Cortex of kidney (tissue), 1 donor: Measurements from ENCODE around the gene KRTAP12-4.
"Not testable (repeated sequence)": the region's sequence is repeated elsewhere in the genome, so short reads cannot be mapped to it uniquely, and the experiment has no call there.

ENCODE experiments used
- DNase-seq: peaks from one replicate; lab custom pipeline; 2025; lab: John Stamatoyannopoulos, UW

Gene KRTAP12-4

GRCh38 chr21:44654576-44655175 is at the start of gene KRTAP12-4:
TSS of gene KRTAP12-4 (minus strand) at chr21:44654659. CDS start at chr21:44654614, 45 bp downstream.
- DNase-seq: no peak

- DNase-seq: no peak
Measured at GRCh38 chr21:44703731-44704635, 49.5 kb upstream of the KRTAP12-4 start.

- no peak for DNase-seq
Measured at GRCh38 chr21:44702973-44703730, 48.7 kb upstream of the KRTAP12-4 start.

DNA sequence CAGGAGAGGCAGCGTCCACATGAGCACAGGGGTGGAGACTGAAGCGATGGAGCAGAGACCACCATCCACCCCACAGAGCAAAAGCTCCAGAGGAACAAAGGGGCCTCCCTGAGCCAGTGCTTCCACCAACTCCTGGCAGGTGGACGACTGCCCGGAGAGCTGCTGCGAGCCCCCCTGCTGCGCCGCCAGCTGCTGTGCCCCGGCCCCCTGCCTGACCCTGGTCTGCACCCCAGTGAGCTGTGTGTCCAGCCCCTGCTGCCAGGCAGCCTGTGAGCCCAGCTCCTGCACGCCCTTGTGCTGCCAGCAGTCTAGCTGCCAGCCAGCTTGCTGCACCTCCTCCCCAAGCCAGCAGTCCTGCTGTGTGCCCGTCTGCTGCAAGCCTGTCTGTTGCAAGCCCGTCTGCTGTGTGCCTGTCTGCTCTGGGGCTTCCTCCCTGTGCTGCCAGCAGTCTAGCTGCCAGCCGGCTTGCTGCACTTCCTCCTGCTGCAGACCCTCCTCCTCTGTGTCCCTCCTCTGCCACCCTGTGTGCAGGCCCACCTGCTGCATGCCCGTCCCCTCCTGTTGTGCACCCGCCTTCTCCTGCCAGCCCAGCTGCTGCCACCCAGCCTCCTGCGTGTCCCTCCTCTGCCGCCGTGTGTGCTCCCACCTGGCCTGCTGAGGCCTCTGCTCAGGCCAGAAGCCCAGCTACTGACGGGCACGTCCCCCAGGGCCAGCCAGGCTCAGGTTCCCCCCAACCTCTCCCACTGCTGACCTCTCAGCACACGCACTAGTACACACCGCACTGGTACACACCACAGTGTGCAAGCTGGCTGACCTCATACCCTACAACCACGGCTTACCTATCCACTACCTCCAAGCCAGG is 47.9 kb upstream of the KRTAP12-4 start:
- DNase-seq: no peak

- DNase-seq: no peak
Measured at GRCh38 chr21:44701541-44701940, 47.1 kb upstream of the KRTAP12-4 start.

DNA sequence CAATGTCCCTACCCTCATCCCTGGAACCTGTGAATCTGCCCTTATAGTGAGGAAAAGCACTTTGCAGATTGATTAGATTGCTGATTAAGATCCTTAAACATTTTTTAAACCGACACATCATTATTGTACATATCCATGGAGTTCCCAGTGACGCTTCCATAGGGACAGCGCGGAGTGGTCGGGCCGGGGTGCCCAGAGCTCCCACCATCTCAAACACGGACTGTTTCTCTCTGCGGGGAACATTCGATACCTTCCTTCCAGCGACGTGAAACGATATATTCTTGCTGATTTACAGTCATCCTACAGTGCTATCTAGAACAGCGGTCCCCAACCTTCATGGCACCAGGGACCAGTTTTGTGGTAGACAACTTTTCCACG is 46.6 kb upstream of the KRTAP12-4 start:
- DNase-seq: no peak

DNA sequence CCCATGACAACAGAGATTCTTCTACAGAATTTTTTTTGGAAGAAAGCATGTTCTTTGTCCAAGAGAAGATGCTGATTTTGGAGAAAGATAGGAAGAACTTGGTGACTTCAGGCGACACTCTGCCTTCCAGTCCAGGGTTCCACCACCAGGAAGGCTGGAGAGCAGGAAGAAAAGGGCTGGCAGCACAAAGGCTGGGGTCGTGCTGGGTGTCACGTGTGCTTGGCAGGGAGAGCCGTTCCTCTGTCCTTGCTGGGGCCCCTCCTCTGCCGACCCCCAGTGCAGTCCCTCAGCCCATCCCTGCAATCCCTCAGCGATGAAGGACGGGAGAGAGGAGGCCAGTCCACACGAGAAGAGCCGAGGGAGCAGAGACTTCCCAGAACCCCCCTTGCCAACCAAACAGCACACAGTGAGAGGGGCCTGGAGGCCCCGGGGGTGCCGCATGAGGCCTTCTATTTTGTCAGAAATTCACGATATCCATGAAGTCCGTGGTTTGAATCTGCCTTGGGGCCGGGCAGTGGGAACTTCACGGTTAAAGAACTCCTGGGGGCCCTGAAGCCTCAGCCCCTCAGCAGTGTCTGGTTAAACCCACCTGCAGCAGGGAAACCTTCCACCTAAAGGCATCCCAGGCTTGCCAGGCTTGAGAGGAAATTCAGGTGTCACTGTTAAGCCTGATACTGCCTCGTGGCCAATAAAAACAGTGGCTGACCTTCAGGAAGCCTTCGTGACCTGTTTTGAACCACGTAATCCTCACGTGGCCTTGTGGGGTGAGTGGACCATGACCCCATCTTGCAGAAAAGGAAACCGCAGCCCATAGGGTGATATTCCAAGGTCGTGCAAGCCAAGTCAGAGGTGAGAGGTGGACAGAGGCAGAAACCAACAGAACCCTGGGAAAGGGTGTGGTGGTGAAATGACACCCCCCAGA is 45.9 kb upstream of the KRTAP12-4 start:
- no peak for DNase-seq

DNA sequence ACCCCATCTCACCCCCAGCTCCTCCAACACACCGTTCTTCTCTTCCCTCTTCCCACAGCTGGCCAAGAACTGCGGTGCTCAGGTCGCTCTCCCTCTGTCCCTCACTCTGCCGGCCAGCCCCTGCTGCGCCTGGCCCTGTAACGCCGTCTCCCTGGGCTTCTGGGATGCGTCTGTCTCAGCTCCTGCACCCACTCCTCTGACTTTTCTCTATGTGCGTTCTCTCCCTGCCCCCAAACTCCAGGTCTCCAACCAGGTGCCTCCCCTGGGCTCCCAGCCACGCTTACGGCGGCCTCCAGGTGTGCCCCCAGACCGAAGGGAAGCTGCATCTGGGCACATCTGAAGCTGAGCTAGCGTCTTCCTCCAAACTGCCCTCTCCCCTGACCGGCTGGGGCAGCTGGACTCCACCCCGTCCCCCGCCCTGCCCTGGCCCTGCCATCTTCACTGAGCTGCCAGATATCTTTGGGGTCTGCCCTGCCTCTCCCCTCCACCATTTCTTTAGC is 45.1 kb upstream of the KRTAP12-4 start:
- no peak for DNase-seq

GRCh38 chr21:44697811-44698734 is 43.6 kb upstream of the KRTAP12-4 start:
- no peak for DNase-seq

DNA sequence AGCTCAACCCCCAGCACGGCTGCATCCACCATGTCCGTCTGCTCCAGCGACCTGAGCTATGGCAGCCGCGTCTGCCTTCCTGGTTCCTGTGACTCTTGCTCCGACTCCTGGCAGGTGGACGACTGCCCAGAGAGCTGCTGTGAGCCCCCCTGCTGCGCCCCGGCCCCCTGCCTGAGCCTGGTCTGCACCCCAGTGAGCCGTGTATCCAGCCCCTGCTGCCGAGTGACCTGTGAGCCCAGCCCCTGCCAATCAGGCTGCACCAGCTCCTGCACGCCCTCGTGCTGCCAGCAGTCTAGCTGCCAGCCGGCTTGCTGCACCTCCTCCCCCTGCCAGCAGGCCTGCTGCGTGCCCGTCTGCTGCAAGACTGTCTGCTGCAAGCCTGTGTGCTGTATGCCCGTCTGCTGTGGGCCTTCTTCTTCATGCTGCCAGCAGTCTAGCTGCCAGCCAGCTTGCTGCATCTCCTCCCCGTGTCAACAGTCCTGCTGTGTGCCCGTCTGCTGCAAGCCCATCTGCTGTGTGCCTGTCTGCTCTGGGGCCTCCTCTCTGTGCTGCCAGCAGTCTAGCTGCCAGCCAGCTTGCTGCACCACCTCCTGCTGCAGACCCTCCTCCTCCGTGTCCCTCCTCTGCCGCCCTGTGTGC is 42.8 kb upstream of the KRTAP12-4 start, which contains the start of gene KRTAP10-12:
Gene KRTAP10-12, plus strand, starts transcription at position 1 of the 639 bp plus-strand sequence. Its CDS starts 30 bp downstream, at position 31.
- DNase-seq: not testable (repeated sequence)

- DNase-seq: no peak
Measured at GRCh38 chr21:44696572-44696971, 42.1 kb upstream of the KRTAP12-4 start.

DNA sequence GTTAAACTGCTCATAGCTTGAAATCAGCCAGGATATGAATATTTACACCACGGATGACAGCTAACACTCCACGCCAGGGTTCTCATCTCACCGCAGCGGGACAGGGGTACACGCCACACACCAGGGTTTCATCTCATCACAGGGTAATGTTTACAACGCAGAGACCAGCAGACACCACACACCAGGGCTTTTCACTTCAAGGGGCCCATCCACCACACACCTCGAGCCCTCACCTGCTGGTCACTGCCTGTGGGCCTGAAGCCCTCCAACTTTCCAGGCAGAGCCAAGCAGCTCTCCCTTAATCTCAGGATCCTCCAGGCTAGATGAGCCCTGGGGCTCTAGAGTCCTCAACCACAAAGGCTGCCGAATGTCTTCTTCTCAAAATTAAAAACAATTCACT is 41.2 kb upstream of the KRTAP12-4 start:
- DNase-seq: no peak

GRCh38 chr21:44695184-44695583 is 40.7 kb upstream of the KRTAP12-4 start:
- no peak for DNase-seq

DNA sequence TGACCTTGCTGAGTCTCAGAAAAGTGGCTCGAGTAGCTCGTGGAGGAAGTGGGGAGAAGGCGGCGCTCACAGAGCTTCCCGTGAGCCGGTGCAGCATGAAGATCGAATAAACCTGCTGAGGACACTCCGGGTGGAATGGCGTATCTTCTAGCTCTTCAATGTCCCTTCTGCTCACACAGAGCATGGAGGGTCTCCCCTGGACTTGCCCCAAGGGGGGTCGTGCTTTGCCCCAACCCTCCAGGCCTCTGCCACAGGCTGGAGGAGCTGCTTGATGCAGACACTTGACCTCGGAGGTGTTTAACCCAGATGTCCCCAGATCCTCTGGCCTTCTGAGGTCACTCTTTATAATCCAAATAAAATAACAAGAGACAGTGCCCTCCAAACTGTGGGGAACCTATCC is 40.3 kb upstream of the KRTAP12-4 start:
- no peak for DNase-seq

- DNase-seq: no peak
Measured at GRCh38 chr21:44692798-44693512, 38.5 kb upstream of the KRTAP12-4 start.

DNA sequence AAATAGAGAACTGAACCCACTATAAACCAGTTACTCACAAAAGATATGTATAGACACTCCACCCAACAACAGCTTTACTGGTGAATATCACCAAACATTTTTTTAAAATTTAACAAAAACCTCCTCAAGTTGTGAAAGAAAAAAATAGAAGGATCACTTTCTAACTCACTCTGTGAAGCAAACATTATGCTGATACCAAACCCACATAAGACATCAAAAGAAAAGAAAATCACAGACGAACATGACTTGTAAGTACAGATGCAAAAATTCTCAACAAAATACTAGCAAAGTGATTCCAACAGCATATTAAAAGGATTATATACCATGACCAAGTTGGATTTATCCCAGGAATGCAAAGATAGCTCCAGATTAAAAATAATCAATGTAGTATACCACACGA is 37.2 kb upstream of the KRTAP12-4 start:
- DNase-seq: no peak

DNA sequence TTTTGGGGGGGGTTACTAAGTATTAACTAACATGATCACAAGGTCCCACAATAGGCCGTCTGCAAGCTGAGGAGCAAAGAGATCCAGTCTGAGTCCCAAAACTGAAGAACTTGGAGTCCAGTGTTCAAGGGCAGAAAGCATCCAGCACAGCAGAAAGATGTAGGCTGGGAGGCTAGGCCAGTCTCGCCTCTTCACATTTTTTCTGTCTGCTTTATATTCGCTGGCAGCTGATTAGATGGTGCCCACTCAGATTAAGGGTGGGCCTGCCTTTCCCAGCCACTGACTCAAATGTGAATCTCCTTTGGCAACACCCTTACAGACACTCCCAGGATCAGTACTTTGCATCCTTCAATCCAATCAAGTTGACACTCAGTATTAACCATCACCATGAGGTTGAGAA is 35.3 kb upstream of the KRTAP12-4 start:
- DNase-seq: not testable (repeated sequence)

GRCh38 chr21:44687671-44688070 is 33.2 kb upstream of the KRTAP12-4 start:
- DNase-seq: no peak
